Measurements from ENCODE around the gene CCDC170. TPM values are rescaled to one million over a fixed set of nuclear protein-coding genes. Genes with fewer than 3 reads are reported as not detected.
A peak's percentile ranks its signal among the peaks of the same experiment; 100 is the strongest.
"Not testable (repeated sequence)": the region's sequence is repeated elsewhere in the genome, so short reads cannot be mapped to it uniquely, and the experiment has no call there.

CCDC170 gene
- polyA plus RNA-seq (2013, experiment 1 of 4) = 0.78 TPM
- 0.09 TPM for polyA plus RNA-seq (2013, experiment 2 of 4)
- polyA plus RNA-seq (2013, experiment 3 of 4) = 0.16 TPM
- polyA plus RNA-seq (2013, experiment 4 of 4) = 0.24 TPM

- H3K36me3 ChIP-seq (ENCODE audit: control insufficient read depth, insufficient read depth, low read length) = no peaks in the 10 kb centered on the region
- H3K4me1 ChIP-seq (ENCODE audit: control insufficient read depth, insufficient read depth, low read length) = no peaks in the 10 kb centered on the region
- WGBS, 2 experiments = 1% methylated on average over 58 of the region's 58 CpGs
- H3K9me3 ChIP-seq (ENCODE audit: control insufficient read depth, low read length) = no peaks in the 10 kb centered on the region
- peaks cover 50% of the 10 kb centered on the region for H3K27me3 ChIP-seq (ENCODE audit: control insufficient read depth, insufficient read depth, low read length, poor library complexity, severe bottlenecking)
- no peak within 1 kb of the TSS for H3K27ac ChIP-seq (ENCODE audit: insufficient read depth, low read depth, low read length, poor library complexity, severe bottlenecking)
- peak within 1 kb of the TSS; percentile 62 for H3K4me3 ChIP-seq (ENCODE audit: insufficient read depth, low read depth, low read length)
These were observed at the start of gene CCDC170 for GRCh38 chr6:151493804-151494234. TSS of gene CCDC170 (plus strand) at chr6:151494017. CDS start at chr6:151494129, 112 bp downstream.

DNA sequence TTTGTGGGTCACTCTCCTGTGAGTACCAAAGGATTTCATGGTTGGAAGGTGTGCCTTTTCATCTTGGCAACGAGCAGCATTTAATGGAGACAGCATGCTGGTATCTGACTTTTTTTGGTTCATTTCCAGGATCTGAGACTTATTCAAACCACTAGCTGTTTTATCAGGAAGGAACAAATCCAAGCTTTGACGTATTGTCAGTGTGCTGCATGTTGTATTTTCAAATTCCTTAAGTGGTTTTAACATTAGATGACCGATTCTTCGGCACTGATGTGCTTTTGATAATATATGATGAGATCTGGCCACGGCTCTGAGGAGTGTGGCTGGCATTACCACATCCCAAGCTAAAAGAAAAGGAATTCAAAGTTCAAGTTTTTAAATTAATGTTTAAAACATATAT is 48.3 kb upstream of the CCDC170 start:
- H3K36me3 ChIP-seq (ENCODE audit: control insufficient read depth, insufficient read depth, low read length) = no peaks in the 10 kb centered on the region
- no peak overlapping the region for H3K4me3 ChIP-seq (ENCODE audit: insufficient read depth, low read depth, low read length)
- H3K4me1 ChIP-seq (ENCODE audit: control insufficient read depth, insufficient read depth, low read length) = no peaks in the 10 kb centered on the region
- H3K9me3 ChIP-seq (ENCODE audit: control insufficient read depth, low read length) = no peaks in the 10 kb centered on the region
- 91 to 95% methylated on average over 4 to 5 of the region's 5 CpGs for WGBS, 2 experiments
- no peak overlapping the region for H3K27ac ChIP-seq (ENCODE audit: insufficient read depth, low read depth, low read length, poor library complexity, severe bottlenecking)
- no peaks in the 10 kb centered on the region for H3K27me3 ChIP-seq (ENCODE audit: control insufficient read depth, insufficient read depth, low read length, poor library complexity, severe bottlenecking)

DNA sequence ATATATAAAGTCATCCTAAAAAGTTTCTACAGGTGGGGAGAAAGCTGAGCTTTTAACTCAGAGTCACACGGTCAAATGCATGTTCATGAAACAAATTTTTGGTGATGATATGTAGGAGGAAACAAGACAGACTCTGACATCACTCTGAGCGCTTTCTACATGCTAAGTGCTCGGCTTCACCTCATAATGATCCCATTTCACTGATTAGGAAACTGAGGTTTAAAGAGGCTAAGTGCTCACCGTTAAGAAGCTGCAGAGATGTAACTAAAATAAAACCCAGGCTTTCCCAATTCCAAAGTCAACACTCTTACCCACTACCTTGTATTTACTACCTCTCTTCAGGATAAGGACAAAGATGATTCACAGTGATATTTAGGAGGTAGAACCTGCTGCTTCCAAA is 46.6 kb upstream of the CCDC170 start:
- no peaks in the 10 kb centered on the region for H3K27me3 ChIP-seq (ENCODE audit: control insufficient read depth, insufficient read depth, low read length, poor library complexity, severe bottlenecking)
- no peaks in the 10 kb centered on the region for H3K36me3 ChIP-seq (ENCODE audit: control insufficient read depth, insufficient read depth, low read length)
- 91 to 95% methylated on average over 4 of the region's 4 CpGs for WGBS, 2 experiments
- no peak overlapping the region for H3K27ac ChIP-seq (ENCODE audit: insufficient read depth, low read depth, low read length, poor library complexity, severe bottlenecking)
- no peak overlapping the region for H3K4me3 ChIP-seq (ENCODE audit: insufficient read depth, low read depth, low read length)
- no peaks in the 10 kb centered on the region for H3K9me3 ChIP-seq (ENCODE audit: control insufficient read depth, low read length)
- no peaks in the 10 kb centered on the region for H3K4me1 ChIP-seq (ENCODE audit: control insufficient read depth, insufficient read depth, low read length)

DNA sequence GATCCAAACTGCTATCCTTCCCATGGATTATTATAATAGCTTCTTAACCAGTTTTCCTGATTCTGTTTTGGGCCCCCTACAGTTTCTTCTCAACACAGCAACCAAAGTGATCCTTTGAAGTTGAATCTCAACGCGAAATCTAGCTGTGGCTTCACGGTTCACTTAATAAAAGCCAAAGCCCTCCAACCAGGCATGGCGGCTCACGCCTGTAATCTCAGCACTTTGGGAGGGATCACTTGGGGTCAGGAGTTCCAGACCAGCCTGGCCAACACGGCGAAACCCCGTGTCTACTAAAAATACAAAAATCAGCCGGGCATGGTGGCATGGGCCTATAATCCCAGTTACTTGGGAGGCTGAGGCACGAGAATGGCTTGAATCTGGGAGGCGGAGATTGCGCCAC is 45.2 kb upstream of the CCDC170 start:
- H3K4me1 ChIP-seq (ENCODE audit: control insufficient read depth, insufficient read depth, low read length) = no peaks in the 10 kb centered on the region
- H3K9me3 ChIP-seq (ENCODE audit: control insufficient read depth, low read length) = no peaks in the 10 kb centered on the region
- no peaks in the 10 kb centered on the region for H3K27me3 ChIP-seq (ENCODE audit: control insufficient read depth, insufficient read depth, low read length, poor library complexity, severe bottlenecking)
- no peak overlapping the region for H3K27ac ChIP-seq (ENCODE audit: insufficient read depth, low read depth, low read length, poor library complexity, severe bottlenecking)
- WGBS, 2 experiments = 87 to 89% methylated on average over 12 of the region's 12 CpGs
- H3K4me3 ChIP-seq (ENCODE audit: insufficient read depth, low read depth, low read length) = no peak overlapping the region
- H3K36me3 ChIP-seq (ENCODE audit: control insufficient read depth, insufficient read depth, low read length) = no peaks in the 10 kb centered on the region

DNA sequence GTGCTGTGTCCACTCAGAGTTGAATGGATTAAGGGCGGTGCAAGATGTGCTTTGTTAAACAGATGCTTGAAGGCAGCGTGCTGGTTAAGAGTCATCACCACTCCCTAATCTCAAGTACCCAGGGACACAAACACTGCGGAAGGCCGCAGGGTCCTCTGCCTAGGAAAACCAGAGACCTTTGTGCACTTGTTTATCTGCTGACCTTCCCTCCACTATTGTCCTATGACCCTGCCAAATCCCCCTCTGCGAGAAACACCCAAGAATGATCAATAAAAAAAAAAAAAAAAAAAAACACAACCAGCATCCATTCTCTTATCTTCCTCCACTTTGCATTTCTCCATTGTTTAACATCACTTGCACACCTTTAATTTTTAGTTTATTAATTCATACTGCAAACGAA is 42.9 kb upstream of the CCDC170 start:
- not testable (repeated sequence) for H3K27ac ChIP-seq (ENCODE audit: insufficient read depth, low read depth, low read length, poor library complexity, severe bottlenecking); H3K36me3 ChIP-seq (ENCODE audit: control insufficient read depth, insufficient read depth, low read length); H3K27me3 ChIP-seq (ENCODE audit: control insufficient read depth, insufficient read depth, low read length, poor library complexity, severe bottlenecking); H3K4me1 ChIP-seq (ENCODE audit: control insufficient read depth, insufficient read depth, low read length); H3K9me3 ChIP-seq (ENCODE audit: control insufficient read depth, low read length)
- H3K4me3 ChIP-seq (ENCODE audit: insufficient read depth, low read depth, low read length) = peak overlapping the region; percentile 96
- WGBS, 2 experiments = 55 to 58% methylated on average over 2 to 4 of the region's 6 CpGs

- peak overlapping the region; percentile 76 for H3K27ac ChIP-seq (ENCODE audit: insufficient read depth, low read depth, low read length, poor library complexity, severe bottlenecking)
- peaks cover 8% of the 10 kb centered on the region for H3K4me1 ChIP-seq (ENCODE audit: control insufficient read depth, insufficient read depth, low read length)
- H3K4me3 ChIP-seq (ENCODE audit: insufficient read depth, low read depth, low read length) = peak overlapping the region; percentile 96
- H3K9me3 ChIP-seq (ENCODE audit: control insufficient read depth, low read length) = no peaks in the 10 kb centered on the region
- no peaks in the 10 kb centered on the region for H3K36me3 ChIP-seq (ENCODE audit: control insufficient read depth, insufficient read depth, low read length)
- WGBS, 2 experiments = 3 to 5% methylated on average over 22 of the region's 22 CpGs
- no peaks in the 10 kb centered on the region for H3K27me3 ChIP-seq (ENCODE audit: control insufficient read depth, insufficient read depth, low read length, poor library complexity, severe bottlenecking)
These were observed 42.3 kb upstream of the CCDC170 start for GRCh38 chr6:151451417-151451949.

DNA sequence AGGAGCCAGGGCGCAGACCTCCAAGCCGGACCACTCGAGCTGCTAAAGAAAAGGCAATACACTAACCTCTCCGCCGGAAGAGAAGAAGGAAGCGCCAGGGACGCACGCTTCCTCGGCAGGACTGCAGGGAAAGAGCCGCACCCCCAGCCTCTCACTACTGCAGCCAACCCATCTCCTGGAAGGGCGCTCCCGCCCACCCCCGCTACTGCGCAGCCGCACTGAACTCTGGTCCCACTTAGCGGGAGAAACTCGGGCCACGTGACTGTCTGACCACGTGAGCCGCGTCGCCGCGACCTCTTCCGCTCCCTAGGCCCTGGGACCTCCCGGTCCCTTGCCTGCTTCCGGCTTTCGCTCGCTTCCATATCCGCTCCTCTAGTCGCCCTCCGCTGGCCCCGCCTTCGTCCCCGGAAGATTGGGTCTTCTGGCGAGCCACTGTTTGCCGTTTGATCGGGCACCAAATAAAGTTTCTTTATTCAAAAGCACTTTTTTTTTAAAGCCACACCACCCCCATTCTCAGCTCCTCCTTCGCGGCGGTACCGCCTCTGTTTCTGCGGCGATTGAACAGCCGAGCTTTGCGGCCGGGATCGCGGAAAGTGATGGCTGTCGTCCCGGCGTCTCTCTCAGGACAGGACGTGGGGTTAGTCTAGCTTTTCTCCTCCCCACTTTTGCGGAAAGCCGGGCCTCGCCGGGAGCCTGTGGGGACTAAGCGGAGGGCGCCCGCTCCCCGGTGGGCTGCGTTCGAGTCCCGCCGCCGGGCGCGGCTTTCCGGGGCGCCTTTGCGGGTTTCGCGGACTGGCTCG is 41.7 kb upstream of the CCDC170 start, which contains the start of gene RMND1:
Gene RMND1 (minus strand): TSS at position 177 of the 800 bp plus-strand sequence. CDS start 6,315 bp downstream, outside the sequence.
- 0% methylated on average over 74 of the region's 74 CpGs for WGBS, 2 experiments

DNA sequence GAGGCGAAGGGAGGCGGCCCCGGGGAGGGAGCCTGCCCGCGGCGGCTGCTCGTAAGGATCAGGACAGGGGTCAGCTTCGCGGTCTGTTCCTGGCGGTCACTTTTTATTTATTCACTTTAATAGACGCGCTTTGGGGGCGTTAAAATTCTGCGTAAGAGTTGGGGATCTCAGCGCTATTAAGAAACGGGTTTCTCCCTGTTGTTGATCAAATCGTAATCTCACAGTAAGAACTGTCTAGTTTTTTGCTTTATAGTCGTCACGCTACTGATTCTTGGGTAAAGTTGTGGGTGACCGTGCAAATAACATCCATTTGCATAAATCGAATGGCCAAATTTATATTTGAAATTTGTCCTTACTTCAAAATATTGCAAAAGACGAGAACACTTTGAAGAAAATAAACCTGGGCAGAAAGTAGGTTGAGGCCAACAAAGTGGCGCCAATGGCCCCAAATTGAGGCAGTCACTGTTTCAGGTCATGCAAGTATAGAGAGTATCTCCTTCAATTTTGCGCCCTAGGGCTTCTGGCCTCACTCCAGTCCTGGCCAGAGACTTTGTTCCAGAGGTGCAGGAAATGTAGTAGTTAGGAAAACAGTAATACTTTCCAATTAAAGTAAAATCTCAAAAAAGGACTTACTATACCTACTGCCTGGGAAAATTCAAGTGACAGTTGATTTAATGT is 40.9 kb upstream of the CCDC170 start:
- WGBS, 2 experiments = 0 to 1% methylated on average over 22 to 24 of the region's 24 CpGs
- no peaks in the 10 kb centered on the region for H3K36me3 ChIP-seq (ENCODE audit: control insufficient read depth, insufficient read depth, low read length)
- H3K27ac ChIP-seq (ENCODE audit: insufficient read depth, low read depth, low read length, poor library complexity, severe bottlenecking) = peak overlapping the region; percentile 90
- no peaks in the 10 kb centered on the region for H3K9me3 ChIP-seq (ENCODE audit: control insufficient read depth, low read length)
- peak overlapping the region; percentile 75 for H3K4me3 ChIP-seq (ENCODE audit: insufficient read depth, low read depth, low read length)
- H3K27me3 ChIP-seq (ENCODE audit: control insufficient read depth, insufficient read depth, low read length, poor library complexity, severe bottlenecking) = no peaks in the 10 kb centered on the region
- H3K4me1 ChIP-seq (ENCODE audit: control insufficient read depth, insufficient read depth, low read length) = peaks cover 14% of the 10 kb centered on the region

More for the DNA sequence above, 41.7 kb upstream of the CCDC170 start, which contains the start of gene RMND1:
- peaks cover 14% of the 10 kb centered on the region for H3K4me1 ChIP-seq (ENCODE audit: control insufficient read depth, insufficient read depth, low read length)
- no peaks in the 10 kb centered on the region for H3K27me3 ChIP-seq (ENCODE audit: control insufficient read depth, insufficient read depth, low read length, poor library complexity, severe bottlenecking)
- H3K36me3 ChIP-seq (ENCODE audit: control insufficient read depth, insufficient read depth, low read length) = no peaks in the 10 kb centered on the region
- peak within 1 kb of the TSS; percentile 90 for H3K27ac ChIP-seq (ENCODE audit: insufficient read depth, low read depth, low read length, poor library complexity, severe bottlenecking)
- peak within 1 kb of the TSS; percentile 96 for H3K4me3 ChIP-seq (ENCODE audit: insufficient read depth, low read depth, low read length)
- no peaks in the 10 kb centered on the region for H3K9me3 ChIP-seq (ENCODE audit: control insufficient read depth, low read length)

DNA sequence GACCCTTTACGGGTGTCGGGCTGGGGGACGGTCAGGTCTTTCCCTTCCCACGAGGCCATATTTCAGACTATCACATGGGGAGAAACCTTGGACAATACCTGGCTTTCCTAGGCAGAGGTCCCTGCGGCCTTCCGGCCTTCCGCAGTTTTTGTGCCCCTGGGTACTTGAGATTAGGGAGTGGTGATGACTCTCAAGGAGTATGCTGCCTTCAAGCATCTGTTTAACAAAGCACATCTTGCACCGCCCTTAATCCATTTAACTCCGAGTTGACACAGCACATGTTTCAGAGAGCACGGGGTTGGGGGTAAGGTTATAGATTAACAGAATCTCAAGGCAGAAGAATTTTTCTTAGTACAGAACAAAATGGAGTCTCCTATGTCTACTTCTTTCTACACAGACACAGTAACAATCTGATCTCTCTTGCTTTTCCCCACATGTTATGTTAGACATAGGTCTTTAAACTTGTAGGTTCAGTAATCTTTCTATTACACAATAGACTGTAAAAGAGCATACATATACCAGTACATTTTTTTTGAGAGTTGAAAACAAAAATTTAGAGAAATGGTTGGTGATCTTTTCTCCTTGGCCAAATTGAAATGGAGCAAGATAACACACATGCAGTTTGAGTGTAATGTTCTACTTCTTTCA is 37.9 kb upstream of the CCDC170 start:
- 36 to 52% methylated on average over 3 to 4 of the region's 10 CpGs for WGBS, 2 experiments
- H3K27me3 ChIP-seq (ENCODE audit: control insufficient read depth, insufficient read depth, low read length, poor library complexity, severe bottlenecking); H3K4me3 ChIP-seq (ENCODE audit: insufficient read depth, low read depth, low read length); H3K9me3 ChIP-seq (ENCODE audit: control insufficient read depth, low read length); H3K27ac ChIP-seq (ENCODE audit: insufficient read depth, low read depth, low read length, poor library complexity, severe bottlenecking): not testable (repeated sequence)
- H3K4me1 ChIP-seq (ENCODE audit: control insufficient read depth, insufficient read depth, low read length) = peaks cover 14% of the 10 kb centered on the region
- H3K36me3 ChIP-seq (ENCODE audit: control insufficient read depth, insufficient read depth, low read length) = peaks cover 13% of the 10 kb centered on the region
